AG10803 (cell line): ENCODE measurements around the gene ZNF135.

Experiments used
- DNase-seq: peaks from one replicate; pipeline ENCODE4 v3.0.0; 2010; ENCODE audit warnings: low read depth
- H3K4me3 ChIP-seq: 2 replicates; pipeline ENCODE4 v1.5.1; 2011; ENCODE audit warnings: mild to moderate bottlenecking, low read length, control low read depth
- CTCF ChIP-seq: conservative IDR thresholded peaks from 2 replicates; pipeline ENCODE4 v1.5.1; 2011; ENCODE audit warnings: mild to moderate bottlenecking, low read length, control low read depth, inconsistent platforms

ZNF135 gene

GRCh38 chr19:58037927-58038687 lies 21.0 kb upstream of the ZNF135 start:
- DNase-seq: no peak
- TF ChIP-seq CTCF: no peak
- no peak overlapping the region for H3K4me3 ChIP-seq

GRCh38 chr19:58038688-58039204 lies 20.3 kb upstream of the ZNF135 start:
- no peak for TF ChIP-seq CTCF
- DNase-seq: no peak
- no peak overlapping the region for H3K4me3 ChIP-seq

GRCh38 chr19:58040751-58041525 lies 18.1 kb upstream of the ZNF135 start:
- TF ChIP-seq CTCF: no peak
- no peak overlapping the region for H3K4me3 ChIP-seq
- no peak for DNase-seq

GRCh38 chr19:58042495-58043340 lies 16.4 kb upstream of the ZNF135 start:
- H3K4me3 ChIP-seq: no peak overlapping the region
- no peak for TF ChIP-seq CTCF
- no peak for DNase-seq

GRCh38 chr19:58044391-58044790 lies 14.7 kb upstream of the ZNF135 start:
- no peak for DNase-seq
- no peak for TF ChIP-seq CTCF
- H3K4me3 ChIP-seq: no peak overlapping the region

GRCh38 chr19:58044886-58045285 lies 14.2 kb upstream of the ZNF135 start:
- H3K4me3 ChIP-seq: no peak overlapping the region
- TF ChIP-seq CTCF: no peak
- no peak for DNase-seq
